A549 (cell line): Measurements from ENCODE around the gene TFDP1. TPM values are rescaled to one million over a fixed set of nuclear protein-coding genes. Genes with fewer than 3 reads are reported as not detected.

Source experiments
- ATAC-seq, 2 experiments: fragments of 200-7000 bp in 1 of 2; fragments of >200 bp in 1 of 2; cut with Nextera tagmentation in 1 of 2; cut with Tn5 transposase in 1 of 2; 3 replicates each; pipeline versions ENCODE4 v1.8.0 to v1.9.1; 2018 to 2020; ENCODE audit warnings: mild to moderate bottlenecking in 1 of 2, moderate library complexity in 1 of 2
- CTCF ChIA-PET: fragments of 300-600 bp; sonication (Branson Sonifier 250); formaldehyde crosslinking; extraction: SDS; loops from one replicate; lab custom pipeline; 2021; ENCODE audit warnings: antibody characterized with exemption, inconsistent platforms; lab: Yijun Ruan, JAX
- POLR2A ChIA-PET: fragments of 350-600 bp; formaldehyde crosslinking; extraction: SDS; loops from one replicate; lab custom pipeline; 2021; ENCODE audit warnings: antibody characterized with exemption, inconsistent platforms; lab: Yijun Ruan, JAX
- DNase-seq, 2 experiments: peaks; one replicate each; pipeline versions ENCODE4 v3.0.0 to v3.0.0-alpha.2; 2011 to 2016; ENCODE audit warnings: low read depth in 1 of 2, low spot score in 1 of 2
- FAIRE-seq: peaks from 2 replicates; lab custom pipeline; 2011; peaks lifted over from hg19 to GRCh38; lab: Jason Lieb, UNC
- H3K27ac ChIP-seq, 2 experiments: fragments of >200 bp; sonication (Bioruptor Twin); formaldehyde crosslinking; 3 replicates each; pipeline ENCODE4 v1.5.1; 2016 to 2017
- H3K4me1 ChIP-seq: fragments of >200 bp; sonication (Bioruptor Twin); formaldehyde crosslinking; 3 replicates; pipeline ENCODE4 v1.6.1; 2016
- H3K4me2 ChIP-seq: fragments of >200 bp; sonication (Bioruptor Twin); formaldehyde crosslinking; 3 replicates; pipeline ENCODE4 v1.6.1; 2016
- H3K4me3 ChIP-seq: fragments of >200 bp; sonication (Bioruptor Twin); formaldehyde crosslinking; 3 replicates; pipeline ENCODE4 v1.5.1; 2016
- H3K9me3 ChIP-seq: fragments of >200 bp; sonication (Bioruptor Twin); formaldehyde crosslinking; 3 replicates; pipeline ENCODE4 v1.6.1; 2016
- BHLHE40 ChIP-seq: IDR thresholded peaks from 2 replicates; pipeline ENCODE4 v1.6.1; 2012; ENCODE audit warnings: low read depth, low read length, inconsistent platforms
- CBX8 ChIP-seq: fragments of 200-600 bp; sonication (generic); IDR thresholded peaks from 2 replicates; pipeline ENCODE4 v1.6.1; 2016
- CHD2 ChIP-seq: fragments of 150-350 bp; IDR thresholded peaks from 2 replicates; pipeline ENCODE4 v1.6.1; 2014; ENCODE audit warnings: low read length; ENCODE audit not compliant: partially characterized antibody
- CHD4 ChIP-seq: fragments of 200-600 bp; sonication (generic); IDR thresholded peaks from 2 replicates; pipeline ENCODE4 v1.6.1; 2016; ENCODE audit warnings: antibody characterized with exemption, mild to moderate bottlenecking, borderline replicate concordance
- ESRRA ChIP-seq: fragments of 150-350 bp; IDR thresholded peaks from 2 replicates; pipeline ENCODE4 v1.6.1; 2014; ENCODE audit warnings: mild to moderate bottlenecking, low read length, borderline replicate concordance
- FOSB ChIP-seq: fragments of 250-450 bp; sonication (Bioruptor Pico); IDR thresholded peaks from 2 replicates; pipeline ENCODE4 v1.5.0; 2020; ENCODE audit warnings: mild to moderate bottlenecking, moderate library complexity
- HOXB13 ChIP-seq: fragments of 250-450 bp; sonication (Bioruptor Pico); IDR thresholded peaks from 2 replicates; pipeline ENCODE4 v1.5.0; 2020; ENCODE audit warnings: low read depth, mild to moderate bottlenecking, moderate library complexity
- JUN ChIP-seq, 2 experiments: fragments of >200 bp; sonication (Bioruptor Twin); formaldehyde crosslinking; IDR thresholded peaks; 2 replicates in 1 of 2; 3 replicates in 1 of 2; pipeline ENCODE4 v1.6.1; 2016 to 2017
- JUNB ChIP-seq: fragments of >200 bp; sonication (Bioruptor Twin); formaldehyde crosslinking; IDR thresholded peaks from 2 replicates; pipeline ENCODE4 v1.6.1; 2016
- KDM1A ChIP-seq: fragments of 200-600 bp; sonication (generic); IDR thresholded peaks from 2 replicates; pipeline ENCODE4 v1.6.1; 2016; ENCODE audit warnings: low read depth, mild to moderate bottlenecking
- KDM5A ChIP-seq: fragments of 200-600 bp; sonication (generic); IDR thresholded peaks from 2 replicates; pipeline ENCODE4 v1.6.1; 2016; ENCODE audit warnings: antibody characterized with exemption, mild to moderate bottlenecking
- MYC ChIP-seq: IDR thresholded peaks from 2 replicates; pipeline ENCODE4 v1.6.1; 2012; ENCODE audit warnings: mild to moderate bottlenecking, inconsistent platforms, low read length, improper control_type of control experiment, borderline replicate concordance
- PHF8 ChIP-seq: fragments of 200-600 bp; sonication (generic); IDR thresholded peaks from 2 replicates; pipeline ENCODE4 v1.6.1; 2016; ENCODE audit warnings: low read depth, mild to moderate bottlenecking, antibody characterized with exemption, moderate library complexity, borderline replicate concordance
- RAD21 ChIP-seq, 2 experiments: fragments of >200 bp in 1 of 2; sonication (Bioruptor Twin) in 1 of 2; formaldehyde crosslinking in 1 of 2; IDR thresholded peaks in 1 of 2; conservative IDR thresholded peaks in 1 of 2; 2 replicates in 1 of 2; 3 replicates in 1 of 2; pipeline ENCODE4 v1.6.1; 2012 to 2018; ENCODE audit warnings: inconsistent platforms in 1 of 2
- RARB ChIP-seq: fragments of 250-450 bp; sonication (Bioruptor Pico); IDR thresholded peaks from 2 replicates; pipeline ENCODE4 v1.8.0; 2021; ENCODE audit warnings: mild to moderate bottlenecking, moderate library complexity
- RCOR1 ChIP-seq: fragments of 150-350 bp; IDR thresholded peaks from 2 replicates; pipeline ENCODE4 v1.6.1; 2014; ENCODE audit warnings: antibody characterized with exemption, low read length, low read depth
- RNF2 ChIP-seq: fragments of 200-600 bp; sonication (generic); IDR thresholded peaks from 2 replicates; pipeline ENCODE4 v1.6.1; 2016; ENCODE audit warnings: low read depth, mild to moderate bottlenecking, antibody characterized with exemption, moderate library complexity, borderline replicate concordance
- SMC3 ChIP-seq: fragments of >200 bp; sonication (Bioruptor Twin); formaldehyde crosslinking; IDR thresholded peaks from 3 replicates; pipeline ENCODE4 v1.6.1; 2018; ENCODE audit warnings: inconsistent platforms
- ZC3H11A ChIP-seq: fragments of 450-650 bp; IDR thresholded peaks from 2 replicates; pipeline ENCODE4 v1.6.1; 2014; ENCODE audit warnings: antibody characterized with exemption, mild to moderate bottlenecking
- ZNF302 ChIP-seq: fragments of 250-450 bp; sonication (Bioruptor Pico); IDR thresholded peaks from 2 replicates; pipeline ENCODE4 v1.9.0; 2021; ENCODE audit warnings: inconsistent platforms, mild to moderate bottlenecking, moderate library complexity
- ZSCAN20 ChIP-seq: fragments of 250-450 bp; sonication (Bioruptor Pico); IDR thresholded peaks from 2 replicates; pipeline ENCODE4 v1.8.0; 2022; ENCODE audit warnings: mild to moderate bottlenecking, moderate library complexity
- WGBS: methylation state at CpG from one replicate; pipeline ENCODE4 v1.1.6; 2017; ENCODE audit errors: missing lambda C conversion rate; 5-methylcytosine and 5-hydroxymethylcytosine counted together
- polyA plus RNA-seq, 4 experiments: library from polyadenylated mRNA; depleted of rRNA in 3 of 4; stranded (reverse); fragments of >200 nt; fragmentation: RNase III in 1 of 4; extraction: RNeasy Plus Mini Kit Qiagen cat#74134 plus additional on column Dnase treatment in 1 of 4; gene quantifications; 2 replicates in 3 of 4; 3 replicates in 1 of 4; pipeline ENCODE4 v1.2.3, GENCODE V29; 2011 to 2017
- TF ChIP-seq, protein P1 (sequence below): IDR thresholded peaks from 2 replicates; pipeline ENCODE4 v1.6.1; 2012; ENCODE audit warnings: low read depth, borderline replicate concordance
- TF ChIP-seq, protein P2 (sequence below): fragments of 450-650 bp; IDR thresholded peaks from 2 replicates; pipeline ENCODE4 v1.6.1; 2014; ENCODE audit warnings: antibody characterized with exemption
- TF ChIP-seq, protein P3 (sequence below): fragments of 150-350 bp; IDR thresholded peaks from 2 replicates; pipeline ENCODE4 v1.6.1; 2014; ENCODE audit warnings: low read depth, mild to moderate bottlenecking, low read length
- TF ChIP-seq, protein P4 (sequence below): fragments of >200 bp; sonication (Bioruptor Twin); formaldehyde crosslinking; IDR thresholded peaks from 3 replicates; pipeline ENCODE4 v1.6.1; 2016
- TF ChIP-seq, protein P5 (sequence below): fragments of 250-450 bp; sonication (Bioruptor Pico); IDR thresholded peaks from 2 replicates; pipeline ENCODE4 v1.5.0; 2020; ENCODE audit warnings: low read depth, mild to moderate bottlenecking, moderate library complexity

Gene TFDP1
- polyA plus RNA-seq, 2 of the 4 experiments (the other 2 are of a cell fraction) = 73.2 to 88.4 TPM

DNA sequence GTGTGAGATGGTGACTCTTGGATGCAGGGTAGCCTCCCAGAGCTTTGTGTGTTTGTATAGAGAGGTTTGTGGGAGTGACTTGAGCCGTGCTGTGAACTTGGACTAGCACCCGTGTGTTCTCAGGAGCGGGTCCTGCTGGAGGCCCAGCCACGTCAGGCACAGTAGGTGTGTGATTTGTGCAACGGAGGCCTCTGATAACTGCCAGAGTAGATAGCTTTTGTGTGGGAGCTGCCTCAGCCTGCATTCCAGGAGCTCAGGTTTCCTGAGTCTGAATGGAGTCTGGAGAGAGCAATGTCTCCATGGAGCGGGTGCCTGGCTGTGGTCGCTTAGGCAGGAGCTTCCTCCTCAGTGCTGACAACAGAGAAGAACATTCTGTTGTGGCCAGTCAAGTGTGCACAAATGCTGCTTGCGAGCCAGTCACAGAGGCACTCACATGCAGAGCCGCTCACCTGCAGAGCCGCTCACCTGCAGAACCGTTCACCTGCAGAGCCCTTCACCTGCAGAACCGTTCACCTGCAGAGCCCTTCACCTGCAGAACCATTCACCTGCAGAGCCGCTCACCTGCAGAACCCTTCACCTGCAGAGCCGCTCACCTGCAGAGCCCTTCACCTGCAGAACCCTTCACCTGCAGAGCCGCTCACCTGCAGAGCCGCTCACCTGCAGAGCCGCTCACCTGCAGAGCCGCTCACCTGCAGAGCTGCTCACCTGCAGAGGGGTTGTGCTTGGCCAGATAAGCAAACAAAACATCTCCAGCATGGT, 32.6 kb downstream of the TFDP1 start:
- 88% methylated on average over 10 of the region's 18 CpGs for WGBS
- no peak overlapping the region for H3K4me3 ChIP-seq
- no peaks in the 10 kb centered on the region for H3K9me3 ChIP-seq
- H3K4me2 ChIP-seq = no peak overlapping the region
- H3K27ac ChIP-seq = no peak overlapping the region
- DNase-seq (no peak), FAIRE-seq (no peak), ATAC-seq (no peak)
- no peak for TF ChIP-seq RNF2
- TF ChIP-seq KDM1A = no peak
- TF ChIP-seq, protein P1, sequence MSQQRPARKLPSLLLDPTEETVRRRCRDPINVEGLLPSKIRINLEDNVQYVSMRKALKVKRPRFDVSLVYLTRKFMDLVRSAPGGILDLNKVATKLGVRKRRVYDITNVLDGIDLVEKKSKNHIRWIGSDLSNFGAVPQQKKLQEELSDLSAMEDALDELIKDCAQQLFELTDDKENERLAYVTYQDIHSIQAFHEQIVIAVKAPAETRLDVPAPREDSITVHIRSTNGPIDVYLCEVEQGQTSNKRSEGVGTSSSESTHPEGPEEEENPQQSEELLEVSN = no peak
- TF ChIP-seq, all 56 proteins: peak for 0
- ChIA-PET CTCF (no interaction called here), POLR2A (no interaction called here)
- H3K4me1 ChIP-seq = no peaks in the 10 kb centered on the region

DNA sequence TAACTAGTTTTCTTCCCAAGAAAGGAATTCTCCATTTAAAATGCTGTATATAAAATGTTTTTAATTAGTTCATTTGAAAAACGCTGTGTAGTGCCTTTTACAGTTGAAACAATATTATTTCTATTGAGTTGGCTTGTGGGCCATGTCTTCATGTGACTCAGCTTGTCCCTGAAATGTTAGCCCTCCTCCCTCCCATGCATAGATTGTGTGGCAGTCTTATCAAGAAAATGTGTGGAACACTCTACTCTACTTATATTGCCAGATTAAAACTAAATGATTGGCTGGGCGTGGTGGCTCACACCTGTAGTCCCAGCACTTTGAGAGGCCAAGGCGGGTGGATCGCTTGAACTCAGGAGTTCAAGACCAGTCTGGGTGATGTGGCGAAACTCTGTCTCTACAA, 33.4 kb downstream of the TFDP1 start:
- ChIA-PET CTCF (no interaction called here), POLR2A (no interaction called here)
- FAIRE-seq = no peak
- H3K9me3 ChIP-seq = no peaks in the 10 kb centered on the region
- no peak for DNase-seq
- TF ChIP-seq, protein P2, sequence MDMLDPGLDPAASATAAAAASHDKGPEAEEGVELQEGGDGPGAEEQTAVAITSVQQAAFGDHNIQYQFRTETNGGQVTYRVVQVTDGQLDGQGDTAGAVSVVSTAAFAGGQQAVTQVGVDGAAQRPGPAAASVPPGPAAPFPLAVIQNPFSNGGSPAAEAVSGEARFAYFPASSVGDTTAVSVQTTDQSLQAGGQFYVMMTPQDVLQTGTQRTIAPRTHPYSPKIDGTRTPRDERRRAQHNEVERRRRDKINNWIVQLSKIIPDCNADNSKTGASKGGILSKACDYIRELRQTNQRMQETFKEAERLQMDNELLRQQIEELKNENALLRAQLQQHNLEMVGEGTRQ = no peak
- TF ChIP-seq ZNF302 (CRISPR knock-in tag) = no peak
- TF ChIP-seq CBX8 = no peak
- no peak for TF ChIP-seq RAD21 (conservative IDR thresholded peaks at IDR 0.05 in 1 of 2, IDR thresholded peaks at IDR 0.05 in 1 of 2)
- no peak for TF ChIP-seq ESRRA
- no peak for TF ChIP-seq PHF8
- TF ChIP-seq KDM5A = no peak
- TF ChIP-seq, protein P3, sequence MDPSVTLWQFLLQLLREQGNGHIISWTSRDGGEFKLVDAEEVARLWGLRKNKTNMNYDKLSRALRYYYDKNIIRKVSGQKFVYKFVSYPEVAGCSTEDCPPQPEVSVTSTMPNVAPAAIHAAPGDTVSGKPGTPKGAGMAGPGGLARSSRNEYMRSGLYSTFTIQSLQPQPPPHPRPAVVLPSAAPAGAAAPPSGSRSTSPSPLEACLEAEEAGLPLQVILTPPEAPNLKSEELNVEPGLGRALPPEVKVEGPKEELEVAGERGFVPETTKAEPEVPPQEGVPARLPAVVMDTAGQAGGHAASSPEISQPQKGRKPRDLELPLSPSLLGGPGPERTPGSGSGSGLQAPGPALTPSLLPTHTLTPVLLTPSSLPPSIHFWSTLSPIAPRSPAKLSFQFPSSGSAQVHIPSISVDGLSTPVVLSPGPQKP = no peak
- TF ChIP-seq, protein P4, sequence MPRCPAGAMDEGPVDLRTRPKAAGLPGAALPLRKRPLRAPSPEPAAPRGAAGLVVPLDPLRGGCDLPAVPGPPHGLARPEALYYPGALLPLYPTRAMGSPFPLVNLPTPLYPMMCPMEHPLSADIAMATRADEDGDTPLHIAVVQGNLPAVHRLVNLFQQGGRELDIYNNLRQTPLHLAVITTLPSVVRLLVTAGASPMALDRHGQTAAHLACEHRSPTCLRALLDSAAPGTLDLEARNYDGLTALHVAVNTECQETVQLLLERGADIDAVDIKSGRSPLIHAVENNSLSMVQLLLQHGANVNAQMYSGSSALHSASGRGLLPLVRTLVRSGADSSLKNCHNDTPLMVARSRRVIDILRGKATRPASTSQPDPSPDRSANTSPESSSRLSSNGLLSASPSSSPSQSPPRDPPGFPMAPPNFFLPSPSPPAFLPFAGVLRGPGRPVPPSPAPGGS = no peak
- no peak for TF ChIP-seq CHD2
- TF ChIP-seq CHD4 = no peak
- no peak for TF ChIP-seq HOXB13
- TF ChIP-seq ZSCAN20 = no peak
- TF ChIP-seq, all 56 proteins: peak for 0
- no peak for ATAC-seq
- H3K27ac ChIP-seq = no peak overlapping the region
- no peaks in the 10 kb centered on the region for H3K4me1 ChIP-seq
- WGBS = 95% methylated on average over 5 of the region's 5 CpGs
- no peak overlapping the region for H3K4me2 ChIP-seq
- no peak overlapping the region for H3K4me3 ChIP-seq

DNA sequence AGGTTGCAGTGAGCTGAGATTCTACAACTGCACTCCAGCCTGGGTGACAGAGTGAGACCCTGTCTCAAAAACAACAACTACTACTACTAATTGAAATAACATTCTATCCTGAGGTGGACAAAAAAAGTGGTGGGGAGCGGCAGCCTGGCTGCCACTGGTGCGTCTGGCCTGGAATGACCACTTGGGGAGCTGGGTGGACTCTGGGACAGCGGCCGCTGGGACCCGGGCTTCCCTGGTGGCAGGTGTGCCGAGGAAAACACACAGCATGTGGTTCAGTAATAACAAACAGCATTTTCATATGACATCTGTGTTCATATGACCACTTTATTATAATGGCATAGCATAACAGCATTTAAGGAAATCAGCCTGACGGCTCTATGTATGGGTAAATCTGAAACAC, 33.9 kb downstream of the TFDP1 start:
- FAIRE-seq (no peak), DNase-seq (no peak), ATAC-seq (no peak)
- H3K27ac ChIP-seq = no peak overlapping the region
- WGBS = 95% methylated on average over 7 of the region's 7 CpGs
- CTCF ChIA-PET = no interaction called here
- no peak overlapping the region for H3K4me2 ChIP-seq
- no peaks in the 10 kb centered on the region for H3K9me3 ChIP-seq
- POLR2A ChIA-PET = no interaction called here
- H3K4me3 ChIP-seq = no peak overlapping the region
- no peaks in the 10 kb centered on the region for H3K4me1 ChIP-seq
- TF ChIP-seq JUNB (no peak), SMC3 (no peak), BHLHE40 (no peak), MYC (no peak), JUN (IDR thresholded peaks at IDR 0.05) (no peak), RCOR1 (no peak), CHD2 (no peak), CBX8 (no peak), FOSB (CRISPR knock-in tag) (no peak), RARB (CRISPR knock-in tag) (no peak), RNF2 (no peak), ZC3H11A (no peak)
- TF ChIP-seq, protein P5, sequence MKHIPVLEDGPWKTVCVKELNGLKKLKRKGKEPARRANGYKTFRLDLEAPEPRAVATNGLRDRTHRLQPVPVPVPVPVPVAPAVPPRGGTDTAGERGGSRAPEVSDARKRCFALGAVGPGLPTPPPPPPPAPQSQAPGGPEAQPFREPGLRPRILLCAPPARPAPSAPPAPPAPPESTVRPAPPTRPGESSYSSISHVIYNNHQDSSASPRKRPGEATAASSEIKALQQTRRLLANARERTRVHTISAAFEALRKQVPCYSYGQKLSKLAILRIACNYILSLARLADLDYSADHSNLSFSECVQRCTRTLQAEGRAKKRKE (CRISPR knock-in tag) = no peak
